NCI-H1105 (cell line): ENCODE results near the gene SRGAP1.

ENCODE experiments used
- DNase-seq: peaks from one replicate; lab custom pipeline; 2025; lab: John Stamatoyannopoulos, UW

The SRGAP1 gene

GRCh38 chr12:63906876-63907275 lies 62.4 kb downstream of the SRGAP1 start:
- DNase-seq: no peak

- DNase-seq: no peak
Observed at GRCh38 chr12:63907561-63907960, 63.1 kb downstream of the SRGAP1 start.

- DNase-seq: no peak
Observed at GRCh38 chr12:63909746-63910145, 65.2 kb downstream of the SRGAP1 start.

GRCh38 chr12:63911341-63911740 lies 66.8 kb downstream of the SRGAP1 start:
- no peak for DNase-seq

GRCh38 chr12:63912651-63913050 lies 68.2 kb downstream of the SRGAP1 start:
- DNase-seq: no peak

- DNase-seq: no peak
Observed at GRCh38 chr12:63913929-63914328, 69.4 kb downstream of the SRGAP1 start.

GRCh38 chr12:63915105-63915800 lies 70.8 kb downstream of the SRGAP1 start:
- no peak for DNase-seq

GRCh38 chr12:63916561-63917476 lies 72.3 kb downstream of the SRGAP1 start:
- DNase-seq: no peak

GRCh38 chr12:63917477-63917862 lies 73.0 kb downstream of the SRGAP1 start:
- no peak for DNase-seq

GRCh38 chr12:63917864-63918799 lies 73.6 kb downstream of the SRGAP1 start:
- no peak for DNase-seq

GRCh38 chr12:63918800-63919300 lies 74.3 kb downstream of the SRGAP1 start:
- DNase-seq: no peak

- DNase-seq: no peak
Observed at GRCh38 chr12:63919756-63920155, 75.3 kb downstream of the SRGAP1 start.

- no peak for DNase-seq
Observed at GRCh38 chr12:63921157-63921556, 76.7 kb downstream of the SRGAP1 start.

- no peak for DNase-seq
Observed at GRCh38 chr12:63922474-63922873, 78.0 kb downstream of the SRGAP1 start.

GRCh38 chr12:63924781-63925180 lies 80.3 kb downstream of the SRGAP1 start:
- DNase-seq: no peak

- DNase-seq: no peak
Observed at GRCh38 chr12:63927511-63927910, 83.0 kb downstream of the SRGAP1 start.

- no peak for DNase-seq
Observed at GRCh38 chr12:63928305-63928704, 83.8 kb downstream of the SRGAP1 start.

GRCh38 chr12:63929426-63929825 lies 84.9 kb downstream of the SRGAP1 start:
- no peak for DNase-seq

GRCh38 chr12:63930971-63931370 lies 86.5 kb downstream of the SRGAP1 start:
- DNase-seq: no peak

- DNase-seq: no peak
Observed at GRCh38 chr12:63931703-63932102, 87.2 kb downstream of the SRGAP1 start.

- peak; percentile 67 for DNase-seq
Observed at GRCh38 chr12:63934936-63935335, 90.4 kb downstream of the SRGAP1 start.

GRCh38 chr12:63935361-63935760 lies 90.9 kb downstream of the SRGAP1 start:
- DNase-seq: no peak
